Measurements from ENCODE around the gene PRSS50. TPM values are rescaled to one million over a fixed set of nuclear protein-coding genes. Genes with fewer than 3 reads are reported as not detected.

The PRSS50 gene
- total RNA-seq, 1 experiment from 2014 or later: not detected

DNA sequence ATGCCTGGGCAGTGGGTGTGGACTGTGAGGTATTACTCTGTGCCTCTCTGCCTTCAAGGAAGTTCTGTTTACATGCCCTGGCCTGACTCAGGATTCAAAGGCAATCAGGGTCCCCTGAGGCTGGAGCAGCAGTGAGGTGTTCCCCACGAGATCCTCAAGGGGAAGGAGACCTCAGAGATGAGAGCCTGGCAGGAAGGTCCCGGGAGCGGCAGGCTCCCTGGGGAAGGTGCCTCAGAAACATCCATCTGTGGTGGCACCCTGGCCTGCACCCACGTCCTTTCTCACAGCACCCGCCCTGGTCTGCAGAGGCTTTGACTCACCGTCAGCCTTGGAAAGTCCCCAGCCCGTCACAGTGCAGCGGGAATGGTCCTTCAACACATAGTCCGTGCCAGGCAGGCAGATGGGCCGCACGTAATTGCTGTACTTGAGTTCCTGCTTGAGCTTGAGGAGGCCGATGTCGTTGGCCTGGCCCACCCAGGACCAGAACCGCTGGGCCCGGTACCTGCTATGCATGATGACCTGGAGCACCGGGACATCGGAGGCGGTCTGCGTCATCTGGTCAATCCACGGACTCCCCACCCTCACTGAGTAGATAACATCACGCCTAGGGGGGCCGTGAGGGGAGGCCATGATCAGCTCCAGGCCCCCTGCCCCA, 3.6 kb downstream of the PRSS50 start:
- DNase-seq (ENCODE audit: low spot score): no peak
- BruUV-seq (replicated peaks): no TSS peak
- H3K4me3 ChIP-seq (ENCODE audit: low read depth, low read length, poor library complexity, severe bottlenecking): no peak overlapping the region
- H3K36me3 ChIP-seq (ENCODE audit: insufficient read depth, low read length, poor library complexity, severe bottlenecking): no peaks in the 10 kb centered on the region
- intact Hi-C loops (cut with micrococcal nuclease; ENCODE audit: unreplicated experiment): no loop called here
- ChIA-PET CTCF (interaction anchor here (0.5 kb wide), 1 partner anchor 45 kb away, joined by 4 read pairs; no protein-coding TSS in a partner anchor), POLR2A (ENCODE audit: low non-redundant PET) (no interaction called here)
- no peaks in the 10 kb centered on the region for H3K27me3 ChIP-seq (replicated peaks; ENCODE audit: insufficient read depth, low read depth, low read length, poor library complexity)
- no peaks in the 10 kb centered on the region for H3K4me1 ChIP-seq (ENCODE audit: insufficient read depth, low read length, poor library complexity, severe bottlenecking)
- no peak for TF ChIP-seq EZH2 (IDR thresholded peaks at IDR 0.05; ENCODE audit: borderline replicate concordance, low read depth, low read length, poor library complexity, severe bottlenecking)
- TF ChIP-seq, protein P1, sequence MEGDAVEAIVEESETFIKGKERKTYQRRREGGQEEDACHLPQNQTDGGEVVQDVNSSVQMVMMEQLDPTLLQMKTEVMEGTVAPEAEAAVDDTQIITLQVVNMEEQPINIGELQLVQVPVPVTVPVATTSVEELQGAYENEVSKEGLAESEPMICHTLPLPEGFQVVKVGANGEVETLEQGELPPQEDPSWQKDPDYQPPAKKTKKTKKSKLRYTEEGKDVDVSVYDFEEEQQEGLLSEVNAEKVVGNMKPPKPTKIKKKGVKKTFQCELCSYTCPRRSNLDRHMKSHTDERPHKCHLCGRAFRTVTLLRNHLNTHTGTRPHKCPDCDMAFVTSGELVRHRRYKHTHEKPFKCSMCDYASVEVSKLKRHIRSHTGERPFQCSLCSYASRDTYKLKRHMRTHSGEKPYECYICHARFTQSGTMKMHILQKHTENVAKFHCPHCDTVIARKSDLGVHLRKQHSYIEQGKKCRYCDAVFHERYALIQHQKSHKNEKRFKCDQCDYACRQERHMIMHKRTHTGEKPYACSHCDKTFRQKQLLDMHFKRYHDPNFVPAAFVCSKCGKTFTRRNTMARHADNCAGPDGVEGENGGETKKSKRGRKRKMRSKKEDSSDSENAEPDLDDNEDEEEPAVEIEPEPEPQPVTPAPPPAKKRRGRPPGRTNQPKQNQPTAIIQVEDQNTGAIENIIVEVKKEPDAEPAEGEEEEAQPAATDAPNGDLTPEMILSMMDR (conservative IDR thresholded peaks at IDR 0.05; ENCODE audit: low read depth, low read length): no peak
- H3K9me3 ChIP-seq (ENCODE audit: low read depth, low read length, poor library complexity, severe bottlenecking): no peaks in the 10 kb centered on the region
- no peak overlapping the region for H3K27ac ChIP-seq (ENCODE audit: low read depth, low read length, poor library complexity, severe bottlenecking)

DNA sequence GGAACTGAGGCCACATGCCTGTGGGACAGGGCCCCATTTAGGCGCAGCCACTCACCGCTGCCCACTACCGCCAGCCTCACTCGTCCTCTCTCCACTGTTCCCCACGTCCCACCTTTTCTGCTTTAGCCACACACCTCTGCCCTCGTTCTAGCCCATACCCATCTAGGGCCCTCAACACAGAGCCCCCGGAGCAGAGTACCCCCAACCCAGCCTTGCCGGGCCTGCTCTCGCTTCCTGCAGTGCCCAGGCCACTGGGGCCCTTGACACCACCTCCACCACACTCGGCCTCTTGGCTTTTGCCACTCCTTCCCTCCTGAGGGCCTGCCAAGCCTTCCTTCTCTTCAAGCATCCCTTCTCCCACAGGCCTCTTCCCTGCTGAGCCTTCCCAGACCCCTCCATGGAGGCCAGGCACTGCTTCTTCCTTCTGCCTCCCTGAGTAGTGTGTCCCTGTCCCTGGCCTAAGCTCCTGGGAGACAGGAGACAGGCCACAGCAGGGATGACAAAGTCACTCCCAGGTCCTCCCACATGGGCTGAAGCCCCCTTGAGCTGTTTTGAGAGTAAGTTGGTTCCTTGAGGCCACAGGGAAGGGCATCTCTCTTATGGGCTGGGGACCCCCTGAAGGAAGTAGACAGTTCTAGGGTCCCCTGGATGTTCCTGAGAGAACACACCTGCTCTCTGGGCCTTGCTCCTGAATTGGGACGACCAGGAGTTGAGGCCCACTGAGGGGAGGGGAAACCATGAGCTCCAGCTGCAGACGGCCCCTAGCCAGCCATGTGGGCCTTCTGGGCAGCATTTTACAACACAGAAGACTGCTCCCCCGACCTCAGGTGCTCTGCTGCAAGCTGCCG, 4.4 kb downstream of the PRSS50 start:
- BruUV-seq (replicated peaks): no TSS peak
- intact Hi-C loops (cut with micrococcal nuclease; ENCODE audit: unreplicated experiment): no loop called here
- no peak for DNase-seq (ENCODE audit: low spot score)
- Histone ChIP-seq H3K9me3 (ENCODE audit: low read depth, low read length, poor library complexity, severe bottlenecking) (no peaks in the 10 kb centered on the region), H3K27ac (ENCODE audit: low read depth, low read length, poor library complexity, severe bottlenecking) (no peak overlapping the region), H3K4me3 (ENCODE audit: low read depth, low read length, poor library complexity, severe bottlenecking) (no peak overlapping the region), H3K4me1 (ENCODE audit: insufficient read depth, low read length, poor library complexity, severe bottlenecking) (no peaks in the 10 kb centered on the region), H3K27me3 (replicated peaks; ENCODE audit: insufficient read depth, low read depth, low read length, poor library complexity) (no peaks in the 10 kb centered on the region), H3K36me3 (ENCODE audit: insufficient read depth, low read length, poor library complexity, severe bottlenecking) (no peaks in the 10 kb centered on the region)
- ChIA-PET CTCF (interaction anchor here (0.5 kb wide), 1 partner anchor 45 kb away, joined by 4 read pairs; no protein-coding TSS in a partner anchor), POLR2A (ENCODE audit: low non-redundant PET) (no interaction called here)
- TF ChIP-seq, protein P1 (conservative IDR thresholded peaks at IDR 0.05; ENCODE audit: low read depth, low read length): no peak
- no peak for TF ChIP-seq EZH2 (IDR thresholded peaks at IDR 0.05; ENCODE audit: borderline replicate concordance, low read depth, low read length, poor library complexity, severe bottlenecking)

DNA sequence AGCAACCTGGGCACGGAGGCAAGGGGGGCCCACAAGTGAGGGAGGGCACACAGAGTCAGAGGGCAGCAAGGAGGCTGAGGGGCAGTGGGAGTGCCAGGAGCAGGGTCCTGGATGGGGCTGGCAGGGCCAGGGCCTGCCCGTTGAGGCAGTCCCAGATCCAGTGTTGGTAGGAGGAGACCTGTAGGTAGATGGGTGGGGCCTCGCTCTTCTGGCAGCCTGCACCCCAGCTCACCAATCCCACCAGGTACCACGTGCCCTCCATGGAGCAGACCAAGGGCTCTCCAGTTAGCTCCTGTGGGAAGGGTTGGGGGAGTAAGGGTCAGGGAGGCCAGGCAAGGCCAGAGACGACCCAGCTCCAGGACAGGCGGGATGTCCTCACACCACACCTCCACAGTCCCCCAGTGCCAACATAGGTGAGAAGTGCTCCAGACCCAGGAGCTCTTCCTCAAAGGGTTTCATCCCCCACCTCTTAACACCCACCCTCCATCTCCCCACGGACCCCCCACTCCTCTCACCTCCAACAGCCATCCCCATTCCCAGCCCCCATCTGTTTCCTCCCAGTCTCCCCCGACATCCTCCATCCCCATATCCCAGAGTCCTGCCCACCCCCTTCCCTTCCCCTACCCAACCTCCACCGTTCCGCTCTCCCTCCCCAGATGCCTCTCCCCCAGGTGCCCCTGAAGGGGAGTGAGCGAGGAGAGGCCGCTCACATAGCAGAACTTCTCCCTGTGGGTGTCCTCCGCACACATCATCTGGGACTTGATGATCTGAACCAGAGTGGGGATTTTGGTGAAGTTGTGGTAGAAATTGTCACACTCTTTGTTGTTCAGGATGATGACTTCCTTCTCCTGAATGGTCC, 5.2 kb downstream of the PRSS50 start:
- no peak for DNase-seq (ENCODE audit: low spot score)
- BruUV-seq (replicated peaks): no TSS peak
- no peaks in the 10 kb centered on the region for H3K36me3 ChIP-seq (ENCODE audit: insufficient read depth, low read length, poor library complexity, severe bottlenecking)
- H3K4me3 ChIP-seq (ENCODE audit: low read depth, low read length, poor library complexity, severe bottlenecking): no peak overlapping the region
- no peaks in the 10 kb centered on the region for H3K27me3 ChIP-seq (replicated peaks; ENCODE audit: insufficient read depth, low read depth, low read length, poor library complexity)
- H3K4me1 ChIP-seq (ENCODE audit: insufficient read depth, low read length, poor library complexity, severe bottlenecking): no peaks in the 10 kb centered on the region
- ChIA-PET CTCF (no interaction called here), POLR2A (ENCODE audit: low non-redundant PET) (no interaction called here)
- no peaks in the 10 kb centered on the region for H3K9me3 ChIP-seq (ENCODE audit: low read depth, low read length, poor library complexity, severe bottlenecking)
- TF ChIP-seq EZH2 (IDR thresholded peaks at IDR 0.05; ENCODE audit: borderline replicate concordance, low read depth, low read length, poor library complexity, severe bottlenecking): no peak
- TF ChIP-seq, protein P1 (conservative IDR thresholded peaks at IDR 0.05; ENCODE audit: low read depth, low read length): no peak
- no peak overlapping the region for H3K27ac ChIP-seq (ENCODE audit: low read depth, low read length, poor library complexity, severe bottlenecking)
- intact Hi-C loops (cut with micrococcal nuclease; ENCODE audit: unreplicated experiment): no loop called here
